Measurements from ENCODE around the gene TBX18.

GRCh38 chr6:84758486-84758885 lies 5.9 kb downstream of the TBX18 start:
- TF ChIP-seq POLR2A (IDR thresholded peaks at IDR 0.05; ENCODE audit: low read depth, low read length) (no peak), CTCF (IDR thresholded peaks at IDR 0.05 in 2 of 3, conservative IDR thresholded peaks at IDR 0.05 in 1 of 3; ENCODE audit: control insufficient read depth in 2 of 3, extremely low read depth in 1 of 3, insufficient read depth in 1 of 3, low read depth in 3 of 3, low read length in 3 of 3) (no peak), NFIC (IDR thresholded peaks at IDR 0.05; ENCODE audit: low read depth, low read length) (no peak), CREM (IDR thresholded peaks at IDR 0.05; ENCODE audit: low read depth) (no peak), SIN3A (IDR thresholded peaks at IDR 0.05; ENCODE audit: low read depth, low read length) (no peak)

Data from GM12878 (cell line).